Renal cortical epithelial cell (primary cell): Measurements from ENCODE around the gene HLA-DMA. TPM values are rescaled to one million over a fixed set of nuclear protein-coding genes. Genes with fewer than 3 reads are reported as not detected.
A peak's percentile ranks its signal among the peaks of the same experiment; 100 is the strongest.

Source experiments
- DNase-seq: peaks from one replicate; pipeline ENCODE4 v3.0.0-alpha.2; 2011; ENCODE audit warnings: low read depth
- total RNA-seq: library from RNA; depleted of rRNA; stranded (reverse); fragments of >200 nt; gene quantifications from 2 replicates; pipeline ENCODE4 v1.2.3, GENCODE V29; 2014

The HLA-DMA gene
- total RNA-seq, 1 donor from 2014 or later, result 6.1 TPM

DNA sequence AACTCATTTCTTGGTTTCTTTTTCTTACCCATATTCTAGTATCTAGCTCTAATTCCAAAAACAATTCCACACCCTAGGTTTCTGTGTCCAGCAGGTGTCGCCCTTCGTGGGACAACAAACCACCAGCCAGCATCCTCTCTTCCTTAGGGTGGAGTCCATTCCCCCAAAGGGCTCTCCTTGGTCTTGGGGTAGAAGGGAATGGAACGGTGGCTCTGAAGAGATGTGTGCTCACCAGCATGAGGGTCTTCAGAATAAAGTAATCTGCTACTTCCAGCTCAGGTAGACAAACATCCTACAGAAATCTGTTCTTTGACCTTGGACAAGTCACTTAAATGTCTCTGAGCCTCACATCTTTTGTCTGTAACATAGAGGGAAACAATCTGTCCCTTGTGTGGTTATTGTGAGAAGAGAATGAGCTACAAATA lies 19.2 kb downstream of the HLA-DMA start:
- peak; percentile 64 for DNase-seq

DNA sequence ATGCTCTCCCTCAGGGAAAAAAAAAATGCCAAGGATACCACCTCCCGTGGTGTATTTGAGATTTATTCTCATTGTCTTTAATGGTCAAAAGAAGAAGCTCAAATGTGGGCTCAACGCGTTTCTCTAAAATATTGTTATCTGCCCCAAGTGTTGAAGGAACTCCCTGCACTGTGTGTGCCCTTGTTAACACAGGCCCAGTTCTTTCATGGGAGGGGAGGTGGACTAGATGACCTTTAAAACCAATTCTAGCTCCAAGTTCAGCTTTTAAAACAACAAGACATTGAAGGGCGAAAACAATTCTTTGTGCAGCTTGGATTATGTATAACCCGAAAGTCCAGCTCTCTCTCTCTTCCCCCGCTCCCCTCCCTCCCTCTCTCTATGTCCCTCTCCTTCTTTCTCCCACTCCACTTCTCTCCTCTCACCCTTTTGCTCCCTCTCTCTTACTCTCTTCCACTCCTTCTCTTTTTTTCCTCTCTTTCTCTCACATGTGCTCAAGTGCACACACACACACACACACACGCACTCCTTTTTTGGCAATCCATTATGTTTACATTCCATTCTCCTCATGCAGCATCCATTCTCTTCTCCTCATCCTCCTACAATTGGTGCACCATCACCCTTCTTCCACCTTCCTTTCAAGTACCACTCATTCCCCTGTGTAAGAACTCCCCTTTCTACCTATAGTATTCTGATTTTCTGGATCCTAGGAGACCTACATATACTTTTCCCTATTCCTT lies 20.6 kb downstream of the HLA-DMA start:
- no peak for DNase-seq

- DNase-seq, result no peak
Observed at GRCh38 chr6:32931211-32931610, 21.7 kb downstream of the HLA-DMA start.

GRCh38 chr6:32922083-32922482 lies 30.8 kb downstream of the HLA-DMA start:
- no peak for DNase-seq

GRCh38 chr6:32920715-32921114 lies 32.2 kb downstream of the HLA-DMA start:
- DNase-seq, result peak; percentile 49

GRCh38 chr6:32912951-32913350 lies 39.9 kb downstream of the HLA-DMA start:
- DNase-seq, result no peak

DNA sequence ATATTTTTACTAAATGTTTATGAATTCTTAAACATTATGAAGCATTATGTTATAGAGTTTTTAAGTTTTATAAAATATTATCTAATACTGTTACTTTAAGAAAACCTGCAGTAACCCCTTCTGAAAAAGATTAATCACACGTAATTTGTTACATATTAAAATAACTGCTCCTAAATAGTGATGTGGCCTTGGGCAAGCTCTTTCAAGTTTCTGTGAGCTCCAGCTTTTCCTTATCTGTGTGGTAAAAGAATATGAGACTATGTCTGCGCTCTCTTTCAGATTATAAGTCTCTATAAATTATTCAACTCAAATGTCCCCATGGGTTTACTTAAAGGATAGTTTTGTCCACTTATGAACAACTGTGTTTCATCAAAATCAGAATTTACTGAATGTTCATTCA lies 44.0 kb downstream of the HLA-DMA start:
- peak; percentile 44 for DNase-seq

- peak; percentile 86 for DNase-seq
Observed at GRCh38 chr6:32906539-32906938, 46.4 kb downstream of the HLA-DMA start.

GRCh38 chr6:32905078-32905477 lies 47.8 kb downstream of the HLA-DMA start:
- peak; percentile 54 for DNase-seq

GRCh38 chr6:32903952-32904351 lies 48.9 kb downstream of the HLA-DMA start:
- peak; percentile 9 for DNase-seq

Other genes with a start within 250 kb of the HLA-DMA start
- not detected in 2 replicates for gene HLA-DQA2, start 211.7 kb downstream of the HLA-DMA start, total RNA-seq
- not detected in 2 replicates for gene HLA-DQB2, start 189.6 kb downstream of the HLA-DMA start, total RNA-seq
- under 0.01 TPM in 1 of 2 replicates, not detected in the other for gene HLA-DOB, start 136.1 kb downstream of the HLA-DMA start, total RNA-seq
- 14.1 and 14.4 TPM in 2 replicates for gene TAP2, start 114.4 kb downstream of the HLA-DMA start, total RNA-seq
- gene PSMB8, start 109.0 kb downstream of the HLA-DMA start, total RNA-seq, result 39.7 and 82.3 TPM in 2 replicates
- gene TAP1, start 99.4 kb downstream of the HLA-DMA start, total RNA-seq, result 57.6 and 124 TPM in 2 replicates
- gene PSMB9, start 98.9 kb downstream of the HLA-DMA start, total RNA-seq, result 8.3 and 52.1 TPM in 2 replicates
- gene HLA-DMB, start 12.1 kb downstream of the HLA-DMA start, total RNA-seq, result 2.1 and 18.9 TPM in 2 replicates
- gene BRD2, start 15.5 kb upstream of the HLA-DMA start, total RNA-seq, result 47.8 and 107 TPM in 2 replicates
- 0.55 and 1.6 TPM in 2 replicates for gene HLA-DOA, start 56.5 kb upstream of the HLA-DMA start, total RNA-seq
- gene HLA-DPA1, start 120.6 kb upstream of the HLA-DMA start, total RNA-seq, result 7.0 and 9.7 TPM in 2 replicates
- gene HLA-DPB1, start 122.9 kb upstream of the HLA-DMA start, total RNA-seq, result 12.2 and 25.7 TPM in 2 replicates
- 0.17 and 0.20 TPM in 2 replicates for gene COL11A2, start 239.4 kb upstream of the HLA-DMA start, total RNA-seq
- gene RXRB, start 247.6 kb upstream of the HLA-DMA start, total RNA-seq, result 16.8 and 28.0 TPM in 2 replicates
- 108 and 119 TPM in 2 replicates for gene SLC39A7, start 247.8 kb upstream of the HLA-DMA start, total RNA-seq